Lower leg skin (tissue), 4 donors: ENCODE data around the gene CFAP69. TPM values are rescaled to one million over a fixed set of nuclear protein-coding genes. Genes with fewer than 3 reads are reported as not detected.

Source experiments
- DNase-seq, 2 donors: peaks; one replicate each; pipeline ENCODE4 v3.0.0-alpha.2; 2019; ENCODE audit warnings: low spot score in 2 of 2
- H3K4me3 ChIP-seq: fragments of 200-600 bp; sonication (generic); 2 replicates; pipeline ENCODE4 v1.5.1; 2017; ENCODE audit warnings: mild to moderate bottlenecking, low read depth; ENCODE audit not compliant: poor library complexity, severe bottlenecking
- POLR2A ChIP-seq, 2 donors: fragments of 450-650 bp; IDR thresholded peaks; one replicate each; pipeline ENCODE4 v1.6.1; 2016 to 2017; ENCODE audit warnings: antibody characterized with exemption in 2 of 2, mild to moderate bottlenecking in 1 of 2, moderate library complexity in 1 of 2
- WGBS, 2 donors: methylation state at CpG; one replicate each; pipeline ENCODE4 v1.1.5; 2018; 5-methylcytosine and 5-hydroxymethylcytosine counted together
- intact Hi-C: fragments of 100-400 bp; cut with DNase I; formaldehyde crosslinking; loops from one replicate; pipeline ENCODE4 v1.15.0; 2023; ENCODE audit warnings: low total_unique reads
- total RNA-seq, 4 donors: library from RNA; depleted of rRNA; stranded (reverse); fragments of >200 nt; gene quantifications; one replicate each; pipeline ENCODE4 v1.1.0, GENCODE V29; 2016
- TF ChIP-seq, protein P1 (sequence below), 3 donors: fragments of 450-650 bp; IDR thresholded peaks; one replicate each; pipeline ENCODE4 v1.5.1; 2016; ENCODE audit warnings: antibody characterized with exemption in 3 of 3, mild to moderate bottlenecking in 3 of 3, moderate library complexity in 2 of 3

CFAP69 gene
- total RNA-seq, 4 donors from 2014 or later, result 1.3 to 3.7 (median 3.4) TPM

DNA sequence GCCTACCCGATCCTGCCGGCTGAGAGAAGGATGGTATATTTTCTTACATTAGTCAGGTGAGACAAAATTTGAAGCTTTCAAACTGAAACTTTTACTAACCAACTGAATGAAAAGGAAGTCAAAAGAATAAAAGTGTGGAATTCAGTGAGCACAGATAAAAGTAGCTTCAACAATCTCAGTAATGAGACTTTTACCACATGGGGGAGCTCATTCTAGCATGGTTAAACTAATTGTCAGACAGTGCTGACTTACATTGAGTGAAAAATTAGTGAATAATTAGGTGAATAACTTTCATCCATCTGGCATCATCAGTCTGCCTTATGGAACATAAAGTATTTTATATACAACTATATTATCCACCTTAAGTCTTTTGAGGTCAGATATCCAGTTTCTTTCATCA lies 67.8 kb downstream of the CFAP69 start:
- no peak for TF ChIP-seq POLR2A (IDR thresholded peaks at IDR 0.05)
- TF ChIP-seq, protein P1, sequence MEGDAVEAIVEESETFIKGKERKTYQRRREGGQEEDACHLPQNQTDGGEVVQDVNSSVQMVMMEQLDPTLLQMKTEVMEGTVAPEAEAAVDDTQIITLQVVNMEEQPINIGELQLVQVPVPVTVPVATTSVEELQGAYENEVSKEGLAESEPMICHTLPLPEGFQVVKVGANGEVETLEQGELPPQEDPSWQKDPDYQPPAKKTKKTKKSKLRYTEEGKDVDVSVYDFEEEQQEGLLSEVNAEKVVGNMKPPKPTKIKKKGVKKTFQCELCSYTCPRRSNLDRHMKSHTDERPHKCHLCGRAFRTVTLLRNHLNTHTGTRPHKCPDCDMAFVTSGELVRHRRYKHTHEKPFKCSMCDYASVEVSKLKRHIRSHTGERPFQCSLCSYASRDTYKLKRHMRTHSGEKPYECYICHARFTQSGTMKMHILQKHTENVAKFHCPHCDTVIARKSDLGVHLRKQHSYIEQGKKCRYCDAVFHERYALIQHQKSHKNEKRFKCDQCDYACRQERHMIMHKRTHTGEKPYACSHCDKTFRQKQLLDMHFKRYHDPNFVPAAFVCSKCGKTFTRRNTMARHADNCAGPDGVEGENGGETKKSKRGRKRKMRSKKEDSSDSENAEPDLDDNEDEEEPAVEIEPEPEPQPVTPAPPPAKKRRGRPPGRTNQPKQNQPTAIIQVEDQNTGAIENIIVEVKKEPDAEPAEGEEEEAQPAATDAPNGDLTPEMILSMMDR (IDR thresholded peaks at IDR 0.05), result no peak
- H3K4me3 ChIP-seq, result no peak overlapping the region
- WGBS, 2 donors, result 91 to 94% methylated on average over 2 of the region's 2 CpGs
- no peak for DNase-seq
- intact Hi-C loops, result no loop called here

DNA sequence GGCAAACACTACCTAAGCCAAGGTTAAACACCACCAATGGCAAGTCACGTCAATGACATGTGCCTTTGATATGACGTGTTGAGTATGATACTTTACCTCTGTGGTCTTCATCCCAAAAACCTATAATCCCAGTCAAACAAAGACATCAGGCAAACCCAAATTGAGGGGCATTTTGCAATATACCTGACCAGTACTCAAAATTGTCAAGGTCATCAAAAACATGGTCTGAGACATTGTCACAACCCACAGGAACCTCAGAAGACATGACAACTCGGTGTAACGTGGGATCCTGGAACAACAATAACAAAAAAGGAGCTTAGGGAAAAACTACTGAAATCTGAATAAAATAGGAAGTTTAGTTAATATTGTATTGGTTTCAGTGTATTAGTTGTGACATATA lies 68.9 kb downstream of the CFAP69 start:
- intact Hi-C loops, result no loop called here
- WGBS, 2 donors, result 71 to 83% methylated on average over 4 of the region's 4 CpGs
- TF ChIP-seq POLR2A (IDR thresholded peaks at IDR 0.05), result no peak
- TF ChIP-seq, protein P1 (IDR thresholded peaks at IDR 0.05), result no peak
- no peak overlapping the region for H3K4me3 ChIP-seq
- no peak for DNase-seq

DNA sequence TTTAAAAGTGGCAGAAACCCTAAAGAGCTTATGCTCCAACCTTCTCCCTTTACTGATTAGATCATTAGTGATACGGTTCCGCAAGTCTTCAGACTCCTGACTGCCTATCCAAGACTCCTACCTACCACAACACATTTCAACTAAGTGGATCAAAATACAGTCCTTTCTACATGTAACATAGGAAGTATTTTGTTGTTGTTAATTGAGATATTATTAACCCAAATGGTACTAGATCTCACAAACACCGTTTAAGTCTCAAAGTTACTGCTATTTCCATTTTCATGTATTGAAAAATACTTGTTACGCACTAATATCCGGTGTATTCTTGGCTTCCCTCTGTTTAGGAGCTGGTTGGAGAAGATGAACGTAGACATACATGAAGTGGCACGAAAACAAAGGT lies 75.0 kb downstream of the CFAP69 start:
- DNase-seq, result no peak
- intact Hi-C loops, result no loop called here
- TF ChIP-seq, protein P1 (IDR thresholded peaks at IDR 0.05), result no peak
- TF ChIP-seq POLR2A (IDR thresholded peaks at IDR 0.05), result no peak
- no peak overlapping the region for H3K4me3 ChIP-seq
- 84 to 91% methylated on average over 7 of the region's 7 CpGs for WGBS, 2 donors

DNA sequence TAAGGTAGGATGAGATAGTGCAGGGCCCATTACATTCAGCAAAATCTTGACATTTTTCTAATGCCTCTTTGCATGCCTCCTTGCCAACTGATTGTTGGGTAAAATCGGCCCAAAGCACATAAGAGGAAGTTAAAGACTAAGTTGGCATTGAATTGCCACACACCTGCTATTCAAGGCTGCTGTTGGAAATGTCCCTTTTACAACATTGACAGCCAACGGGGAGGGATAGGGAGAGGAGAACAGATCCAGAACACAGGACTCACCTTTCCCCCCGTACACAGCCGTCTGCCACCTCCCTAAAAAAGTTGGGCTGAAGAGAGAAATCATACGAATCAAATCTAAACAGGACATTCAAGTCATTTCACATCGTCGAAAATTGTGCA lies 75.4 kb downstream of the CFAP69 start:
- TF ChIP-seq POLR2A (IDR thresholded peaks at IDR 0.05), result no peak
- TF ChIP-seq, protein P1 (IDR thresholded peaks at IDR 0.05), result no peak
- no peak for DNase-seq
- H3K4me3 ChIP-seq, result no peak overlapping the region
- intact Hi-C loops, result no loop called here
- 18 to 32% methylated on average over 7 of the region's 7 CpGs for WGBS, 2 donors

DNA sequence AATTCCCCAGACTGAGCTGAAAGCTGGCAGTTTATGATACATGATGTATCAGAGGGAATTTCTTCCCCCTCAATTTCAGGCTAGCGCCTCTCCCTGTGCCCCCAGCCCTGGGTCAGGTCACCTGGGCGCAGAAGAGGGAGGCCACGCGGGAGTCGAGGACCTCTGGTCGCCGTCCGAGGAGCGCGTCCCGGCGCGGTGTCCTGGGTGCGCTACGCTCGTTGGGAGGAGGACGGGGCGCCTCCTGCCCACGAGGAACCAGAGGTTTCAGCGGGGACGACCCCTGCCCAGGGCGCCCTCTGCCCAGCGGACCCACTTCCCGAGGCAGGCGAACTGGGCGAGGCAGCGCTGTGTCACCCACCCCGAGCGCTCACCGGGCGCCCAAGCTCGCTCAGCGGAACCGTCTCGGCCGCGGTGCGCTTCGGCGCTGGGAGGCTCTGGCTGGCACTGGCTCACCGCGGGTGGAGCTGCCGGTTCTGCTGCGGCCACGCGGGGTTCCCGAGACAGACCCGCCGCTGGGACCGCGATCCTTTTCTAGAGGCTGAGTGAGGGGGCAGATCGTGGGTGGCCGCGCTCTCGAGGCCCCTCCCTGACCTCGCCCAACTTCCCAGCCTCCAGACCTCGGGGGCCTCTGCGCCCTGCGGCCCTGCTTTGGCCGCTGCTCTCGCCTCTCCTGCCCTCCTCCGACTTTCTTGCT lies 76.0 kb downstream of the CFAP69 start, which contains the start of gene FAM237B:
TSS of gene FAM237B (minus strand) at position 504 of the 694 bp plus-strand sequence. CDS start 1,556 bp downstream, outside the sequence.
- WGBS, 2 donors, result 4% methylated on average over 24 to 34 of the region's 62 CpGs
- no peak for DNase-seq
- TF ChIP-seq, protein P1 (IDR thresholded peaks at IDR 0.05), result no peak
- TF ChIP-seq POLR2A (IDR thresholded peaks at IDR 0.05), result no peak
- intact Hi-C loops, result no loop called here
- H3K4me3 ChIP-seq, result no peak within 1 kb of the TSS

DNA sequence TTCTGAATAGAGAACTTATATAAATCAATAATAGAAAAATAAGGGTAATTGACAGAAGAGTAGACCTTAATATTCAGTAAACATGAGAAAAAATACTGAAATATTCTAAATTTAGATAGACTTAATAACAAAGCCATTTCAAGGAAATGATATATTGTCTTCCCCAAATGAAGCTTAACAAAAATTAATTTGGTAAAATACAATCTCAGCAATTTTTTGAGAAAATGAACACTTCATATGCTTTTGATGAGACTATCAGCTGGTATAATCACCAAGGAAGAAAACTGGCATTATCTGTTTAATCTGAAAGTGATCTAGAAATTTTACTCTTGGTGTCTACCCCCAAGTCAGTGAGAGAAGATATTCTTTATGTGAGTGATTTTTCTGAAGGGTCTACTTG lies 77.9 kb downstream of the CFAP69 start:
- no peak for DNase-seq

More for the DNA sequence above, 77.9 kb downstream of the CFAP69 start:
- intact Hi-C loops, result no loop called here
- no peak overlapping the region for H3K4me3 ChIP-seq
- no peak for TF ChIP-seq POLR2A (IDR thresholded peaks at IDR 0.05)
- TF ChIP-seq, protein P1 (IDR thresholded peaks at IDR 0.05), result no peak
